Adrenal gland (tissue), 5 donors: ENCODE measurements around the gene PAX7.

Experiments
- CTCF ChIP-seq, 6 experiments: fragments of 450-650 bp in 4 of 6; fragments of 200-600 bp in 2 of 6; sonication (generic) in 1 of 6; IDR thresholded peaks; 1 replicate in 5 of 6; 2 replicates in 1 of 6; pipeline versions ENCODE4 v1.5.1 to v1.8.0; 2016 to 2021; ENCODE audit warnings: antibody characterized with exemption in 6 of 6, mild to moderate bottlenecking in 2 of 6, moderate library complexity in 1 of 6
- POLR2A ChIP-seq, 2 donors: fragments of 450-650 bp; IDR thresholded peaks; one replicate each; pipeline ENCODE4 v1.6.1; 2017; ENCODE audit warnings: antibody characterized with exemption in 2 of 2, mild to moderate bottlenecking in 2 of 2, moderate library complexity in 1 of 2
- donor health status: DM: no; HTN: no; CAD: no.

- TF ChIP-seq CTCF (IDR thresholded peaks at IDR 0.05), result no peak
- TF ChIP-seq POLR2A (IDR thresholded peaks at IDR 0.05), result no peak
Measured at GRCh38 chr1:18614069-18614735, 16.4 kb upstream of the PAX7 start.
